Measurements from ENCODE around the gene TEKT2.

TEKT2 gene

GRCh38 chr1:36134505-36135329 lies 50.8 kb downstream of the TEKT2 start:
- DNase-seq = peak in 1 of 2 donors; percentile 17

GRCh38 chr1:36135330-36135667 lies 51.4 kb downstream of the TEKT2 start:
- no peak for DNase-seq

- DNase-seq = no peak
Observed at GRCh38 chr1:36135796-36136195, 51.9 kb downstream of the TEKT2 start.

- DNase-seq = no peak
Observed at GRCh38 chr1:36136535-36136934, 52.6 kb downstream of the TEKT2 start.

GRCh38 chr1:36137226-36137625 lies 53.3 kb downstream of the TEKT2 start:
- no peak for DNase-seq

- no peak for DNase-seq
Observed at GRCh38 chr1:36137776-36138175, 53.9 kb downstream of the TEKT2 start.

Data from bone marrow (tissue), 2 donors.